H9 (cell line): ENCODE results near the gene MACROH2A1. TPM values are rescaled to one million over a fixed set of nuclear protein-coding genes. Genes with fewer than 3 reads are reported as not detected.

ENCODE experiments used
- DNase-seq: peaks from one replicate; pipeline ENCODE4 v3.0.0-alpha.2; 2017
- H2AFZ ChIP-seq: one replicate; pipeline ENCODE4 v1.6.1; 2013; ENCODE audit warnings: mild to moderate bottlenecking, low read length, control low read depth, moderate library complexity
- H2AK5ac ChIP-seq: 2 replicates; pipeline ENCODE4 v1.6.1; 2013; ENCODE audit warnings: low read length, control low read depth, mixed read lengths; ENCODE audit not compliant: insufficient read length
- H2BK120ac ChIP-seq: one replicate; pipeline ENCODE4 v1.6.1; 2013; ENCODE audit warnings: low read depth, mild to moderate bottlenecking, low read length, control low read depth, inconsistent platforms; ENCODE audit not compliant: poor library complexity, severe bottlenecking
- H2BK12ac ChIP-seq: 2 replicates; pipeline ENCODE4 v1.6.1; 2013; ENCODE audit warnings: low read length, control low read depth, mixed read lengths, low read depth; ENCODE audit not compliant: insufficient read length
- H2BK15ac ChIP-seq: 2 replicates; pipeline ENCODE4 v1.6.1; 2013; ENCODE audit warnings: low read depth, low read length, control low read depth
- H2BK20ac ChIP-seq: one replicate; pipeline ENCODE4 v1.6.1; 2013; ENCODE audit warnings: low read depth, mild to moderate bottlenecking, low read length, control low read depth, inconsistent platforms; ENCODE audit not compliant: poor library complexity, severe bottlenecking
- H2BK5ac ChIP-seq: 2 replicates; pipeline ENCODE4 v1.6.1; 2013; ENCODE audit warnings: low read length, control low read depth, mixed read lengths; ENCODE audit not compliant: insufficient read length
- H3K14ac ChIP-seq: 2 replicates; pipeline ENCODE4 v1.6.1; 2013; ENCODE audit warnings: low read length, control low read depth; ENCODE audit not compliant: insufficient read depth
- H3K18ac ChIP-seq: 2 replicates; pipeline ENCODE4 v1.6.1; 2013; ENCODE audit warnings: low read depth, mild to moderate bottlenecking, mixed read lengths, low read length, control low read depth; ENCODE audit not compliant: insufficient read length
- H3K23ac ChIP-seq: 2 replicates; pipeline ENCODE4 v1.6.1; 2013; ENCODE audit warnings: low read length, control low read depth, mixed read lengths, low read depth; ENCODE audit not compliant: insufficient read length
- H3K23me2 ChIP-seq: 2 replicates; pipeline ENCODE4 v1.6.1; 2013; ENCODE audit warnings: low read depth, mild to moderate bottlenecking, mixed read lengths, low read length, control low read depth; ENCODE audit not compliant: insufficient read length, poor library complexity, severe bottlenecking
- H3K27ac ChIP-seq: 2 replicates; pipeline ENCODE4 v1.5.1; 2013; ENCODE audit warnings: low read length, control low read depth, mixed read lengths, low read depth; ENCODE audit not compliant: insufficient read length
- H3K27me3 ChIP-seq: 2 replicates; pipeline ENCODE4 v1.6.1; 2013; ENCODE audit warnings: low read length, control low read depth, inconsistent platforms; ENCODE audit not compliant: insufficient read depth
- H3K4ac ChIP-seq: 2 replicates; pipeline ENCODE4 v1.6.1; 2013; ENCODE audit warnings: low read depth, mild to moderate bottlenecking, control low read depth, inconsistent platforms, low read length, moderate library complexity
- H3K4me1 ChIP-seq: 2 replicates; pipeline ENCODE4 v1.6.1; 2013; ENCODE audit warnings: low read length, control low read depth, inconsistent platforms; ENCODE audit not compliant: insufficient read depth
- H3K4me2 ChIP-seq: 2 replicates; pipeline ENCODE4 v1.6.1; 2013; ENCODE audit warnings: low read length, control low read depth, mixed read lengths; ENCODE audit not compliant: insufficient read length, insufficient read depth
- H3K56ac ChIP-seq: 2 replicates; pipeline ENCODE4 v1.6.1; 2013; ENCODE audit warnings: low read depth, mild to moderate bottlenecking, mixed read lengths, low read length, control low read depth; ENCODE audit not compliant: insufficient read length
- H3K79me1 ChIP-seq: 2 replicates; pipeline ENCODE4 v1.6.1; 2013; ENCODE audit warnings: low read depth, mild to moderate bottlenecking, moderate library complexity, low read length, control low read depth, inconsistent platforms; ENCODE audit not compliant: insufficient read depth, poor library complexity, severe bottlenecking
- H3K79me2 ChIP-seq: 2 replicates; pipeline ENCODE4 v1.6.1; 2013; ENCODE audit warnings: low read length, control low read depth, inconsistent platforms; ENCODE audit not compliant: insufficient read depth
- H3K9ac ChIP-seq: 2 replicates; pipeline ENCODE4 v1.6.1; 2013; ENCODE audit warnings: low read length, control low read depth, mixed read lengths; ENCODE audit not compliant: insufficient read length; ENCODE audit errors: extremely low read depth
- H3K9me3 ChIP-seq: one replicate; pipeline ENCODE4 v1.6.1; 2013; ENCODE audit warnings: low read depth, low read length, inconsistent platforms; ENCODE audit not compliant: control insufficient read depth
- H3T11ph ChIP-seq: one replicate; pipeline ENCODE4 v1.6.1; 2013; ENCODE audit warnings: mild to moderate bottlenecking, low read length, control low read depth, inconsistent platforms
- H4K20me1 ChIP-seq: one replicate; pipeline ENCODE4 v1.6.1; 2013; ENCODE audit not compliant: control insufficient read depth, insufficient read length, insufficient read depth
- H4K5ac ChIP-seq: 2 replicates; pipeline ENCODE4 v1.6.1; 2013; ENCODE audit warnings: low read depth, mild to moderate bottlenecking, mixed read lengths, low read length, control low read depth; ENCODE audit not compliant: insufficient read length
- H4K8ac ChIP-seq: replicated peaks from 2 replicates; pipeline ENCODE4 v1.6.1; 2013; ENCODE audit warnings: low read length, control low read depth, mixed read lengths, low read depth; ENCODE audit not compliant: insufficient read length
- H4K91ac ChIP-seq: 2 replicates; pipeline ENCODE4 v1.6.1; 2013; ENCODE audit warnings: low read depth, mild to moderate bottlenecking, moderate library complexity, mixed read lengths, low read length, control low read depth; ENCODE audit not compliant: insufficient read length
- H3K27ac Mint-ChIP-seq, 3 experiments: 2 replicates in 2 of 3; 3 replicates in 1 of 3; pipeline ENCODE4 v1.8.0; 2020 to 2021; ENCODE audit warnings: mixed read lengths in 3 of 3, mild to moderate bottlenecking in 1 of 3, moderate library complexity in 1 of 3
- H3K27me3 Mint-ChIP-seq: 2 replicates; pipeline ENCODE4 v1.8.0; 2021; ENCODE audit warnings: low read depth, mild to moderate bottlenecking, moderate library complexity, mixed read lengths
- H3K36me3 Mint-ChIP-seq, 3 experiments: 2 replicates in 2 of 3; 3 replicates in 1 of 3; pipeline ENCODE4 v1.8.0; 2020 to 2021; ENCODE audit warnings: low read depth in 3 of 3, mixed read lengths in 3 of 3; ENCODE audit not compliant: insufficient read depth in 1 of 3
- H3K4me1 Mint-ChIP-seq, 2 experiments: 2 replicates each; pipeline ENCODE4 v1.8.0; 2020; ENCODE audit warnings: mixed read lengths in 2 of 2
- H3K4me3 Mint-ChIP-seq, 2 experiments: 2 replicates in 1 of 2; 3 replicates in 1 of 2; pipeline ENCODE4 v1.8.0; 2020 to 2021; ENCODE audit warnings: mild to moderate bottlenecking in 2 of 2, mixed read lengths in 2 of 2, moderate library complexity in 1 of 2
- H3K9me3 Mint-ChIP-seq, 2 experiments: 2 replicates in 1 of 2; 3 replicates in 1 of 2; pipeline ENCODE4 v1.8.0; 2020; ENCODE audit warnings: mild to moderate bottlenecking in 2 of 2, mixed read lengths in 2 of 2, moderate library complexity in 1 of 2
- CTCF ChIP-seq: fragments of 200-600 bp; sonication (generic); conservative IDR thresholded peaks from 3 replicates; pipeline ENCODE4 v1.8.0; 2021; ENCODE audit warnings: antibody characterized with exemption, mild to moderate bottlenecking
- WGBS: extraction: QIAGEN DNeasy Blood & Tissue Kit; methylation state at CpG from one replicate; pipeline ENCODE4 v1.1.7; 2013; ENCODE audit warnings: missing lambda C conversion rate, low lambda C conversion rate, mixed read lengths; ENCODE audit not compliant: insufficient read length; ENCODE audit errors: extremely low coverage; 5-methylcytosine and 5-hydroxymethylcytosine counted together
- total RNA-seq: library from RNA; stranded (reverse); gene quantifications from 2 replicates; pipeline ENCODE4 v1.2.1, GENCODE V29; 2021

MACROH2A1 gene
- total RNA-seq, 1 experiment from 2014 or later, result 111 TPM

DNA sequence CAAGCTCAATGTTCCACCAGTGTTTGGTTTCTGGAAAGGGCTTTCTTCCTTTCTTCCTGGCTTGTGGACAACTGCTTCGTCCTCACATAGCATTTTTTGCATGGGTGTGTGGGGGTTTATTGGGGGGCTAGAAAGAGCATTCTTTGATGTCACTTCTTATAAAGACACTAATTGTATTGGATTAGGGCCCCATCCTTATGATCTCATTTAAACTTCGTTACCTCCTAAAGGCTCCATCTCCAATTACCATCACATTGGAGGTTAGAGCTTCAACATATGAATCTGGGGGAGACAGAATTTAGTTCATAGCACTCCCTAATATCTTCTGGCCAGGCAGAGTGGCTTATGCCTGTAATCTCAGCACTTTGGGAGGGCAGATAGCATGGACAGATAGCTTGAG lies 6.1 kb upstream of the MACROH2A1 start:
- no peak for DNase-seq
- Histone ChIP-seq H3K9ac (no peak overlapping the region), H4K91ac (no peak overlapping the region), H3K18ac (no peak overlapping the region), H3K4ac (no peak overlapping the region), H3K14ac (no peak overlapping the region), H4K5ac (no peak overlapping the region), H3T11ph (no peak overlapping the region), H2BK5ac (no peak overlapping the region), H3K27ac (no peak overlapping the region), H2BK120ac (no peak overlapping the region), H3K4me2 (no peak overlapping the region), H3K9me3 (no peaks in the 10 kb centered on the region), H2AK5ac (no peak overlapping the region), H2BK20ac (no peak overlapping the region), H3K4me1 (peaks cover 9% of the 10 kb centered on the region; the same call in 1 of the 2 replicates), H3K27me3 (peaks cover 25% of the 10 kb centered on the region; the same call in 1 of the 2 replicates), H2AFZ (no peak overlapping the region), H3K79me1 (no peaks in the 10 kb centered on the region), H3K79me2 (no peaks in the 10 kb centered on the region), H2BK15ac (no peak overlapping the region), H3K56ac (no peak overlapping the region), H3K23ac (no peak overlapping the region), H4K8ac (no peak overlapping the region), H4K20me1 (peaks cover 2% of the 10 kb centered on the region), H2BK12ac (no peak overlapping the region), H3K23me2 (peaks cover 3% of the 10 kb centered on the region)
- H3K27ac Mint-ChIP-seq, result no peak overlapping the region
- H3K27me3 Mint-ChIP-seq, result peaks cover 88% of the 10 kb centered on the region
- no CpG with 5 or more reads among the region's 2 CpGs for whole genome bisulfite sequencing
- no peak for TF ChIP-seq CTCF
- no peak overlapping the region for H3K4me3 Mint-ChIP-seq
- H3K4me1 Mint-ChIP-seq, result peaks cover 20 to 22% of the 10 kb centered on the region in 2 experiments
- H3K9me3 Mint-ChIP-seq, result peaks cover 16 to 19% of the 10 kb centered on the region in 2 experiments
- H3K36me3 Mint-ChIP-seq, result peaks cover 4 to 6% (median 5%) of the 10 kb centered on the region in 3 experiments; a peak in 5 of 7 replicates
